H1 (cell line): ENCODE measurements around the gene MCM9. TPM values are rescaled to one million over a fixed set of nuclear protein-coding genes. Genes with fewer than 3 reads are reported as not detected.

Source experiments
- GTF2F1 ChIP-seq: IDR thresholded peaks from 2 replicates; pipeline ENCODE4 v1.6.1; 2012; ENCODE audit warnings: low read depth, low read length, improper control_type of control experiment, borderline replicate concordance
- NANOG ChIP-seq: IDR thresholded peaks from 2 replicates; pipeline ENCODE4 v1.6.1; 2011; ENCODE audit warnings: low read length, low read depth, mild to moderate bottlenecking, inconsistent platforms; ENCODE audit not compliant: insufficient read depth, poor library complexity, severe bottlenecking
- POLR2A ChIP-seq, 2 experiments: IDR thresholded peaks; 1 replicate in 1 of 2; 2 replicates in 1 of 2; pipeline ENCODE4 v1.6.1; 2011; ENCODE audit warnings: low read depth in 2 of 2, low read length in 2 of 2, mild to moderate bottlenecking in 2 of 2; ENCODE audit errors: control extremely low read depth in 1 of 2
- SIRT6 ChIP-seq: IDR thresholded peaks from one replicate; pipeline ENCODE4 v1.7.1; 2012; ENCODE audit warnings: low read length, inconsistent platforms
- TEAD4 ChIP-seq: IDR thresholded peaks from 2 replicates; pipeline ENCODE4 v1.6.1; 2012; ENCODE audit warnings: low read depth, low read length, inconsistent platforms, mixed read lengths
- polyA plus RNA-seq, 7 experiments: library from polyadenylated mRNA; depleted of rRNA in 3 of 7; stranded (reverse) in 5 of 7; unstranded in 2 of 7; fragments of >200 nt in 5 of 7; fragments of 200-250 nt in 2 of 7; gene quantifications; 1 replicate in 5 of 7; 2 replicates in 1 of 7; 4 replicates in 1 of 7; pipeline versions ENCODE4 v1.2.1 to v1.2.3, GENCODE V29; 2011 to 2013; ENCODE audit warnings: missing spikeins in 2 of 7, mixed read lengths in 2 of 7
- total RNA-seq: library from RNA; stranded (reverse); fragmentation: NEBNext Ultra II Directional; extraction: Animal tissue kit (Norgen Biotek cat#: 25700); gene quantifications from 2 replicates; pipeline ENCODE4 v1.2.1, GENCODE V29; 2021

The MCM9 gene
- total and polyA plus RNA-seq, 2 of the 8 experiments (the other 6 are each of a cell fraction or from before 2014, with no cell fraction given), result 3.7 to 11.4 TPM

GRCh38 chr6:118970866-118971265 is 35.9 kb upstream of the MCM9 start (continued):
- TF ChIP-seq GTF2F1 (no peak), POLR2A (IDR thresholded peaks at IDR 0.05; ENCODE audit: control extremely low read depth in 1 of 2, low read depth in 2 of 2, low read length in 2 of 2) (no peak), NANOG (no peak), SIRT6 (no peak), TEAD4 (no peak)
